NCI-H1417 (cell line): ENCODE results near the gene RASL10B.

Experiments
- DNase-seq, 3 experiments: peaks; one replicate each; lab custom pipeline; 2025; lab: John Stamatoyannopoulos, UW

The RASL10B gene

GRCh38 chr17:35717475-35717874, 14.0 kb upstream of the RASL10B start:
- peak in 2 of 3 experiments; percentile 6 to 58 for DNase-seq

GRCh38 chr17:35723735-35724134, 7.7 kb upstream of the RASL10B start:
- no peak for DNase-seq

GRCh38 chr17:35725058-35725457, 6.4 kb upstream of the RASL10B start:
- DNase-seq, result no peak

GRCh38 chr17:35725802-35726126, 5.7 kb upstream of the RASL10B start:
- DNase-seq, result no peak

GRCh38 chr17:35726127-35726952, 5.1 kb upstream of the RASL10B start:
- peak in 2 of 3 experiments; percentile 5 to 67 for DNase-seq

GRCh38 chr17:35726953-35727460, 4.4 kb upstream of the RASL10B start:
- peak in 1 of 3 experiments; percentile 90 for DNase-seq

- DNase-seq, result no peak
Observed at GRCh38 chr17:35727635-35728034, 3.8 kb upstream of the RASL10B start.

- DNase-seq, result no peak
Observed at GRCh38 chr17:35728551-35728950, 2.9 kb upstream of the RASL10B start.

GRCh38 chr17:35729405-35729833, 2.0 kb upstream of the RASL10B start:
- DNase-seq, result peak in 2 of 3 experiments; percentile 14 to 45

GRCh38 chr17:35730400-35731005, 936 bp upstream of the RASL10B start:
- no peak for DNase-seq

GRCh38 chr17:35731917-35732805, 722 bp downstream of the RASL10B start:
- DNase-seq, result peak in 1 of 3 experiments; percentile 33

- no peak for DNase-seq
Observed at GRCh38 chr17:35732806-35733136, 1.3 kb downstream of the RASL10B start.

- no peak for DNase-seq
Observed at GRCh38 chr17:35733366-35733765, 1.9 kb downstream of the RASL10B start.

GRCh38 chr17:35734396-35734795, 3.0 kb downstream of the RASL10B start:
- no peak for DNase-seq

- DNase-seq, result no peak
Observed at GRCh38 chr17:35735036-35735805, 3.8 kb downstream of the RASL10B start.

- no peak for DNase-seq
Observed at GRCh38 chr17:35736236-35736635, 4.8 kb downstream of the RASL10B start.

- no peak for DNase-seq
Observed at GRCh38 chr17:35738519-35739133, 7.2 kb downstream of the RASL10B start.

GRCh38 chr17:35740216-35740615, 8.8 kb downstream of the RASL10B start:
- no peak for DNase-seq

- DNase-seq, result peak; percentile 66 to 81 (median 75)
Observed at GRCh38 chr17:35740997-35741931, 9.8 kb downstream of the RASL10B start.

- DNase-seq, result no peak
Observed at GRCh38 chr17:35742496-35742895, 11.1 kb downstream of the RASL10B start.
